ENCODE data around the gene UBTD2. TPM values are rescaled to one million over a fixed set of nuclear protein-coding genes. Genes with fewer than 3 reads are reported as not detected.

UBTD2 gene
- total and polyA plus RNA-seq, 2 of the 4 experiments (the other 2 are of a cell fraction): 11.2 to 20.6 TPM

DNA sequence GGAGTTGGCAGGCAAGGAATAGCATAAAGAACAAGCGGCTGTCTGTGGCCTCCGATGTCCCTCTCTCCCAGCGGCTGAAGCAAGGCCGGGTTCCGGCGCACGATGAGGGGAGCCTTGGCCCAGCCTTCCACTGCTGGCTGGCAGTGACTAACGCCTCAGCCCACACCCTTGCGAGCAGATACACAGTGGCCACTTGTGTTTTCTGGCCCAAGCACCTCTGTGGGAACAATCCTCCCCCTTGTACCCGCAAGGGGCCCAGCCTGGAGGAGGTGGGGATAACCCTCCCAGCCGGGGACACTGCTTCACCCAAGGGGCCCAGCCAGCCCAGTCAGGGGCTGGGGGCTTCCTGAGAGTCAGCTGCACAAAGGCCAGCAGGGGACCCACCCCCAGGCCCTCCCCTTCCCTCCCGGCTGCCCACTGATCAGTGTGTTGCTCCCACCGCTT, 118.8 kb downstream of the UBTD2 start:
- H2BK120ac ChIP-seq (ENCODE audit: low read depth, low read length): no peak overlapping the region
- H3K14ac ChIP-seq (replicated peaks; ENCODE audit: low read depth, low read length): no peak overlapping the region
- no peak overlapping the region for H4K8ac ChIP-seq (ENCODE audit: low read depth in 2 of 2, low read length in 2 of 2)
- H3K4me1 ChIP-seq (ENCODE audit: control insufficient read depth, insufficient read depth, low read length): peaks cover 17% of the 10 kb centered on the region
- H3K23ac ChIP-seq (ENCODE audit: low read depth, low read length): no peak overlapping the region
- H2AFZ ChIP-seq (replicated peaks; ENCODE audit: low read length, poor library complexity): no peak overlapping the region
- H2BK15ac ChIP-seq (ENCODE audit: low read depth, low read length): no peak overlapping the region
- H2BK5ac ChIP-seq (ENCODE audit: low read depth, low read length, poor library complexity, severe bottlenecking): no peak overlapping the region
- no peaks in the 10 kb centered on the region for H3K9me3 ChIP-seq (ENCODE audit: control insufficient read depth, insufficient read depth, low read length)
- H3K9me1 ChIP-seq (ENCODE audit: insufficient read depth, low read length): peaks cover 52% of the 10 kb centered on the region
- H2AK5ac ChIP-seq (ENCODE audit: low read depth, low read length): no peak overlapping the region
- ChIA-PET POLR2A (ENCODE audit: unreplicated experiment) (no interaction called here), CTCF (interaction anchor here (1.3 kb wide), 1 partner anchor 15 kb away, joined by 3 read pairs; no protein-coding TSS in a partner anchor)
- dilution Hi-C loops (cut with HindIII; ENCODE audit: low sequenced_read_pairs, unreplicated experiment): no loop called here
- no peak overlapping the region for H3K56ac ChIP-seq (ENCODE audit: extremely low read depth, insufficient read depth, low read length)
- H3K27ac ChIP-seq (ENCODE audit: insufficient read depth, low read length): no peak overlapping the region
- BruUV-seq (replicated peaks): no TSS peak
- no peak overlapping the region for H3K4me3 ChIP-seq (ENCODE audit: insufficient read depth, low read depth, low read length)
- in situ Hi-C loops (cut with MboI; ENCODE audit: low sequenced_read_pairs): no loop called here
- WGBS, 2 experiments (ENCODE audit: extremely low coverage in 2 of 2, insufficient read length in 1 of 2): 20% methylated on average over 1 of the region's 13 CpGs; no CpG with 5 or more reads in 1 of the 2 experiments
- no peak overlapping the region for H3K18ac ChIP-seq (ENCODE audit: low read depth, low read length)
- peaks cover 59% of the 10 kb centered on the region for H4K20me1 ChIP-seq (ENCODE audit: insufficient read depth, low read length)
- H3K4ac ChIP-seq (ENCODE audit: low read depth, low read length): no peak overlapping the region
- intact Hi-C loops (cut with micrococcal nuclease): no loop called here
- DNase-seq: peak; percentile 45
- H4K5ac ChIP-seq (ENCODE audit: low read depth, low read length): no peak overlapping the region
- H2BK20ac ChIP-seq (ENCODE audit: low read depth, low read length): no peak overlapping the region
- no peaks in the 10 kb centered on the region for H3K27me3 ChIP-seq (ENCODE audit: control insufficient read depth, insufficient read depth, low read length)
- H2AK9ac ChIP-seq (replicated peaks; ENCODE audit: low read depth, low read length, poor library complexity): peak overlapping the region; percentile 23
- H4K91ac ChIP-seq (ENCODE audit: insufficient read depth, low read depth, low read length): no peak overlapping the region
- no peak for TF ChIP-seq CEBPB (IDR thresholded peaks at IDR 0.05; ENCODE audit: low read depth, low read length)
- TF ChIP-seq NFE2L2 (IDR thresholded peaks at IDR 0.05; ENCODE audit: low read depth, low read length): no peak
- no peak for TF ChIP-seq SMC3 (IDR thresholded peaks at IDR 0.05; ENCODE audit: low read depth, low read length)
- no peak for TF ChIP-seq FOS (IDR thresholded peaks at IDR 0.05; ENCODE audit: low read depth, low read length)
- no peak for TF ChIP-seq CHD1 (IDR thresholded peaks at IDR 0.05; ENCODE audit: low read depth, low read length)
- TF ChIP-seq RFX5 (IDR thresholded peaks at IDR 0.05; ENCODE audit: low read depth, low read length): no peak
- TF ChIP-seq POLR2A (IDR thresholded peaks at IDR 0.05; ENCODE audit: low read depth, low read length): no peak
- TF ChIP-seq, protein P1, sequence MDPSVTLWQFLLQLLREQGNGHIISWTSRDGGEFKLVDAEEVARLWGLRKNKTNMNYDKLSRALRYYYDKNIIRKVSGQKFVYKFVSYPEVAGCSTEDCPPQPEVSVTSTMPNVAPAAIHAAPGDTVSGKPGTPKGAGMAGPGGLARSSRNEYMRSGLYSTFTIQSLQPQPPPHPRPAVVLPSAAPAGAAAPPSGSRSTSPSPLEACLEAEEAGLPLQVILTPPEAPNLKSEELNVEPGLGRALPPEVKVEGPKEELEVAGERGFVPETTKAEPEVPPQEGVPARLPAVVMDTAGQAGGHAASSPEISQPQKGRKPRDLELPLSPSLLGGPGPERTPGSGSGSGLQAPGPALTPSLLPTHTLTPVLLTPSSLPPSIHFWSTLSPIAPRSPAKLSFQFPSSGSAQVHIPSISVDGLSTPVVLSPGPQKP (IDR thresholded peaks at IDR 0.05; ENCODE audit: borderline replicate concordance, low read depth, low read length): no peak
- TF ChIP-seq RAD21 (IDR thresholded peaks at IDR 0.05; ENCODE audit: low read length): no peak
- no peak for TF ChIP-seq RCOR1 (IDR thresholded peaks at IDR 0.05; ENCODE audit: insufficient replicate concordance, low read length)
- TF ChIP-seq, protein P2, sequence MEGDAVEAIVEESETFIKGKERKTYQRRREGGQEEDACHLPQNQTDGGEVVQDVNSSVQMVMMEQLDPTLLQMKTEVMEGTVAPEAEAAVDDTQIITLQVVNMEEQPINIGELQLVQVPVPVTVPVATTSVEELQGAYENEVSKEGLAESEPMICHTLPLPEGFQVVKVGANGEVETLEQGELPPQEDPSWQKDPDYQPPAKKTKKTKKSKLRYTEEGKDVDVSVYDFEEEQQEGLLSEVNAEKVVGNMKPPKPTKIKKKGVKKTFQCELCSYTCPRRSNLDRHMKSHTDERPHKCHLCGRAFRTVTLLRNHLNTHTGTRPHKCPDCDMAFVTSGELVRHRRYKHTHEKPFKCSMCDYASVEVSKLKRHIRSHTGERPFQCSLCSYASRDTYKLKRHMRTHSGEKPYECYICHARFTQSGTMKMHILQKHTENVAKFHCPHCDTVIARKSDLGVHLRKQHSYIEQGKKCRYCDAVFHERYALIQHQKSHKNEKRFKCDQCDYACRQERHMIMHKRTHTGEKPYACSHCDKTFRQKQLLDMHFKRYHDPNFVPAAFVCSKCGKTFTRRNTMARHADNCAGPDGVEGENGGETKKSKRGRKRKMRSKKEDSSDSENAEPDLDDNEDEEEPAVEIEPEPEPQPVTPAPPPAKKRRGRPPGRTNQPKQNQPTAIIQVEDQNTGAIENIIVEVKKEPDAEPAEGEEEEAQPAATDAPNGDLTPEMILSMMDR (conservative IDR thresholded peaks at IDR 0.05; ENCODE audit: low read depth, low read length): no peak
- TF ChIP-seq MAZ (IDR thresholded peaks at IDR 0.05; ENCODE audit: borderline replicate concordance, low read depth, low read length): no peak
- TF ChIP-seq, protein P3, sequence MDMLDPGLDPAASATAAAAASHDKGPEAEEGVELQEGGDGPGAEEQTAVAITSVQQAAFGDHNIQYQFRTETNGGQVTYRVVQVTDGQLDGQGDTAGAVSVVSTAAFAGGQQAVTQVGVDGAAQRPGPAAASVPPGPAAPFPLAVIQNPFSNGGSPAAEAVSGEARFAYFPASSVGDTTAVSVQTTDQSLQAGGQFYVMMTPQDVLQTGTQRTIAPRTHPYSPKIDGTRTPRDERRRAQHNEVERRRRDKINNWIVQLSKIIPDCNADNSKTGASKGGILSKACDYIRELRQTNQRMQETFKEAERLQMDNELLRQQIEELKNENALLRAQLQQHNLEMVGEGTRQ (IDR thresholded peaks at IDR 0.05; ENCODE audit: low read depth, low read length): no peak
- no peak for TF ChIP-seq MAFK (IDR thresholded peaks at IDR 0.05; ENCODE audit: low read depth, low read length)
- ATAC-seq (ENCODE audit: low read depth): peak; percentile 66
- no peak overlapping the region for H3K9ac ChIP-seq (ENCODE audit: low read depth, low read length)
- no peaks in the 10 kb centered on the region for H3K36me3 ChIP-seq (ENCODE audit: control insufficient read depth, insufficient read depth, low read length)
- peaks cover 33 to 81% of the 10 kb centered on the region in 2 experiments for H3K79me1 ChIP-seq (ENCODE audit: low read depth in 1 of 2, low read length in 2 of 2)
- no peak overlapping the region for H3K4me2 ChIP-seq (ENCODE audit: low read depth, low read length)
